ENCODE measurements around the gene ENDOU.

Gene ENDOU

GRCh38 chr12:47767216-47767724 lies 42.0 kb upstream of the ENDOU start:
- DNase-seq: peak; percentile 68

GRCh38 chr12:47766502-47767215 lies 41.4 kb upstream of the ENDOU start:
- H3K9me3 ChIP-seq: no peaks in the 10 kb centered on the region
- no peak overlapping the region for H3K4me3 ChIP-seq (ENCODE audit: low read depth, low read length)

More at GRCh38 chr12:47767216-47767724, 42.0 kb upstream of the ENDOU start:
- no peak overlapping the region for H3K4me3 ChIP-seq (ENCODE audit: low read depth, low read length)
- TF ChIP-seq CTCF (IDR thresholded peaks at IDR 0.05; ENCODE audit: low read depth, low read length): peak; percentile 70
- H3K27me3 ChIP-seq: no peaks in the 10 kb centered on the region
- no peaks in the 10 kb centered on the region for H3K36me3 ChIP-seq
- H3K9me3 ChIP-seq: no peaks in the 10 kb centered on the region
- H3K4me1 ChIP-seq: peaks cover 41% of the 10 kb centered on the region

GRCh38 chr12:47763481-47764346 lies 38.4 kb upstream of the ENDOU start:
- H3K4me1 ChIP-seq: peaks cover 34% of the 10 kb centered on the region
- no peaks in the 10 kb centered on the region for H3K27me3 ChIP-seq
- no peaks in the 10 kb centered on the region for H3K9me3 ChIP-seq
- H3K36me3 ChIP-seq: no peaks in the 10 kb centered on the region
- peak overlapping the region; percentile 19 for H3K4me3 ChIP-seq (ENCODE audit: low read depth, low read length)
- peak; percentile 60 for DNase-seq
- TF ChIP-seq CTCF (IDR thresholded peaks at IDR 0.05; ENCODE audit: low read depth, low read length): no peak

More at GRCh38 chr12:47766502-47767215, 41.4 kb upstream of the ENDOU start:
- DNase-seq: no peak
- TF ChIP-seq CTCF (IDR thresholded peaks at IDR 0.05; ENCODE audit: low read depth, low read length): no peak
- Histone ChIP-seq H3K27me3 (no peaks in the 10 kb centered on the region), H3K4me1 (peaks cover 46% of the 10 kb centered on the region), H3K36me3 (no peaks in the 10 kb centered on the region)

- no peaks in the 10 kb centered on the region for H3K9me3 ChIP-seq
- peak; percentile 72 for DNase-seq
- TF ChIP-seq CTCF (IDR thresholded peaks at IDR 0.05; ENCODE audit: low read depth, low read length): no peak
- no peaks in the 10 kb centered on the region for H3K27me3 ChIP-seq
- peaks cover 41% of the 10 kb centered on the region for H3K4me1 ChIP-seq
- peak overlapping the region; percentile 12 for H3K4me3 ChIP-seq (ENCODE audit: low read depth, low read length)
- no peaks in the 10 kb centered on the region for H3K36me3 ChIP-seq
Measured at GRCh38 chr12:47762850-47763465, 37.7 kb upstream of the ENDOU start.

- Histone ChIP-seq H3K4me3 (ENCODE audit: low read depth, low read length) (peak within 1 kb of the TSS; percentile 67), H3K36me3 (no peaks in the 10 kb centered on the region), H3K4me1 (peaks cover 53% of the 10 kb centered on the region), H3K9me3 (no peaks in the 10 kb centered on the region), H3K27me3 (no peaks in the 10 kb centered on the region)
- peak; percentile 84 for DNase-seq
- TF ChIP-seq CTCF (IDR thresholded peaks at IDR 0.05; ENCODE audit: low read depth, low read length): peak; percentile 55
Measured at GRCh38 chr12:47758834-47759690, 33.8 kb upstream of the ENDOU start, which contains the start of gene RAPGEF3. Gene RAPGEF3, minus strand, starts transcription at chr12:47758880. Its CDS starts 324 bp downstream, at chr12:47758556.
